Activated T-cell treated with anti-CD3 and anti-CD28 coated beads, Interleukin-2, amount 50 U/mL, for 4 hours (primary cell): ENCODE data around the gene RBM12. TPM values are rescaled to one million over a fixed set of nuclear protein-coding genes. Genes with fewer than 3 reads are reported as not detected.

Experiments
- ATAC-seq, 2 donors: fragments of 200-7000 bp; cut with Tn5 transposase; one replicate each; pipeline ENCODE4 v1.10.0; 2021
- DNase-seq: peaks from one replicate; pipeline ENCODE4 v3.0.0-alpha.2; 2020
- H3K27me3 Mint-ChIP-seq: one replicate; pipeline ENCODE4 v1.8.0; 2021; ENCODE audit warnings: low read depth, mixed read lengths
- H3K36me3 Mint-ChIP-seq: one replicate; pipeline ENCODE4 v1.8.0; 2022; ENCODE audit warnings: mixed read lengths; ENCODE audit not compliant: insufficient read depth
- H3K4me1 Mint-ChIP-seq: one replicate; pipeline ENCODE4 v1.8.0; 2021; ENCODE audit warnings: low read depth, mixed read lengths
- H3K4me3 Mint-ChIP-seq: one replicate; pipeline ENCODE4 v1.8.0; 2021; ENCODE audit warnings: mild to moderate bottlenecking, moderate library complexity, mixed read lengths
- H3K9me3 Mint-ChIP-seq: one replicate; pipeline ENCODE4 v1.8.0; 2021; ENCODE audit warnings: mixed read lengths
- total RNA-seq, 3 donors: library from RNA; stranded (reverse); gene quantifications; one replicate each; pipeline ENCODE4 v1.2.1, GENCODE V29; 2021

The RBM12 gene
- total RNA-seq, 3 donors from 2014 or later = 135 to 137 (median 136) TPM

GRCh38 chr20:35630636-35631035, 34.1 kb downstream of the RBM12 start:
- DNase-seq (no peak), ATAC-seq (no peak)
- Mint-ChIP-seq H3K27me3 (no peaks in the 10 kb centered on the region), H3K4me1 (peaks cover 5% of the 10 kb centered on the region), H3K9me3 (no peaks in the 10 kb centered on the region), H3K36me3 (peaks cover 31% of the 10 kb centered on the region), H3K4me3 (no peak overlapping the region)

DNA sequence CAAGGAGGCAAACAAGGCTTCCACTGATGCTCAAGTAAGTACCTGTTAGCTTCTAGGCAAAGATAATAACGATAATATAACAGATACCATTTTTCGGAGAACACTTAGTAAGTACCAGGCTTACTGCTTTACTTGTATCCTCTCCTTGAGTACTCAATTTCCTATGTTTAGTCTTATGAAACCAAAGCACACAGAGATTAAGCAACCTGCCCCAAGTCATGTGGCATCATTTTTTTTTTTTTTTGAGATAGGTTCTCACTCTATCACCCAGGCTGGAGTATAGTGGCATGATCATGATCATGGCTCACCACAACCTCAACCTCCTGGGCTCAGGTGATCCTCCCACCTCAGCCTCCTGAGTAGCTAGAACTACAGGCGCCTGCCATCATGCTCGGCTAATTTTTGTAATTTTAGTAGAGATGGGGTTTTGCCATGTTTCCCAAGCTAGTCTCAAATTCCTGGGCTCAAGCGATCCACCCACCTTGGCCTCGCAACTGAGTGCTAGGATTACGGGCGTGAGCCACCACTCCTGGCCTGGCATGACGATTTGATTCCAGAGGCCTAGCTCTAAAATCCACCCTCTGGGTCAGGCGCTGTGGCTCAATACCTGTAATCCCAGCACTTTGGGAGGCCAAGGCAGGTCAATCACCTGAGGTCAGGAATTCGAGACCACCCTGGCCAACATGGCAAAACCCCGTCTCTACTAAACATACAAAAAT, 35.1 kb downstream of the RBM12 start:
- Mint-ChIP-seq H3K36me3 (peaks cover 33% of the 10 kb centered on the region), H3K4me1 (no peaks in the 10 kb centered on the region), H3K27me3 (no peaks in the 10 kb centered on the region), H3K4me3 (no peak overlapping the region), H3K9me3 (no peaks in the 10 kb centered on the region)
- no peak for ATAC-seq
- no peak for DNase-seq

DNA sequence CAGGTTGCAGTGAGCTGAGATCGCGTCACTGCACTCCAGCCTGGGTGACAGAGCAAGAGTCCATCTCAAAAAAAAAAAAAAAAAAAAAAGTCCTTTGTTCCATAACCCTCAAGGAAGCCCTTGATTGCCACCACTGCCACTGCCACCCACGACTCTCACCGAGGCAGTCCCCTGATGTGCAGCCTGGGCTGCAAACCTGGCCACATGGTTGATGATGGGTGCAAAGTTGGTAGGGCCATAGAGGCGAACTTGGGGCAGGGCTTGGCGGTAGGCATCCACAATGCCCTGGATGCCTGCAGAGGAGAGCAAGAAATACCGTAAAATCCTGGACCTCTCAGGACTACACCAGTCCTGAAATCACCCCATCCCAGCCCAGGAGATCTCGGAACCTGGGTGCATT, 37.6 kb downstream of the RBM12 start:
- no peaks in the 10 kb centered on the region for H3K9me3 Mint-ChIP-seq
- ATAC-seq (no peak), DNase-seq (no peak)
- H3K4me1 Mint-ChIP-seq = no peaks in the 10 kb centered on the region
- no peak overlapping the region for H3K4me3 Mint-ChIP-seq
- peaks cover 29% of the 10 kb centered on the region for H3K36me3 Mint-ChIP-seq
- H3K27me3 Mint-ChIP-seq = no peaks in the 10 kb centered on the region

GRCh38 chr20:35626386-35627001, 38.2 kb downstream of the RBM12 start:
- DNase-seq (no peak), ATAC-seq (no peak)
- no peak overlapping the region for H3K4me3 Mint-ChIP-seq
- no peaks in the 10 kb centered on the region for H3K9me3 Mint-ChIP-seq
- no peaks in the 10 kb centered on the region for H3K4me1 Mint-ChIP-seq
- H3K27me3 Mint-ChIP-seq = no peaks in the 10 kb centered on the region
- H3K36me3 Mint-ChIP-seq = peaks cover 31% of the 10 kb centered on the region

DNA sequence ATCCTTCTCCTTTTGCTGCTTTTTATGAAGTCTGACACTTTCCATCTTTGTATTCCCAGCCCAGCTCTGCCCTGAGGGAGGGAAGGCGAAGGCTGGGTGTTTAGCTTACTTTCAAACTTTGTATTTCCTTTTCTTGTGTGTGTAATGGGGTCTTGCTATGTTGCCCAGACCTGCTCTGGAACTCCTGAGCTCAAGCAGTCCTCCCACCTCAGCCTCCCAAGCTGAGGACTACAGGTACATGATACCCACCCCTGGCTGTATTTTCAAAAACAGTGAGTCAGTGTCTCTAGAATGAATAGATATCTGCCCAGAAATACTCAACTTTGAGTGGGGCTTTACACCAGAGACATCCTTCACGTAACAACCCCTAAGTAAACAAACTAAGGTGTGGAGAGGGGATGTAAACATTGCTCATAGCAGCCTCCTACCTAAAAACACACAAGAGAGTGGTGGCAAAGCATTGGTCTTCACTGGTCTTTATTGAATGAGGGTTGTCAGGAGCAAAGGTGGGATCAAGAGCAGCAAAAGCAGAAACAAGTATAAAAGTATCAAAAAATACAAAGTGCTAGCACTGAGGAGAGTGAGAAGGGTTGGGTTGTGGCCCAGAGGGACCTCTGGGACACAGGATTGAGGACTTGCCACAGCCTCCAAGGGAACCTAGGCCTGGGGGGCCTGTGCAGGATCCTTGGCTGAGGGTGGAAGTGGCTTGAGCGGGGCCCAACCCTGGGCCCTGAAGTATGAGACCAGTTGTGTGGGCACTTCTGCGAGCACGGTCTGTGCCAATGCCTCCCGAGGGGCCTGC, 38.9 kb downstream of the RBM12 start:
- no peaks in the 10 kb centered on the region for H3K4me1 Mint-ChIP-seq
- H3K36me3 Mint-ChIP-seq = peaks cover 28% of the 10 kb centered on the region
- H3K4me3 Mint-ChIP-seq = no peak overlapping the region
- DNase-seq (no peak), ATAC-seq (no peak)
- no peaks in the 10 kb centered on the region for H3K27me3 Mint-ChIP-seq
- H3K9me3 Mint-ChIP-seq = no peaks in the 10 kb centered on the region

- H3K4me1 Mint-ChIP-seq = peaks cover 33% of the 10 kb centered on the region
- H3K4me3 Mint-ChIP-seq = no peak overlapping the region
- H3K9me3 Mint-ChIP-seq = no peaks in the 10 kb centered on the region
- ATAC-seq (no peak), DNase-seq (no peak)
- peaks cover 11% of the 10 kb centered on the region for H3K36me3 Mint-ChIP-seq
- no peaks in the 10 kb centered on the region for H3K27me3 Mint-ChIP-seq
Measured at GRCh38 chr20:35621560-35621946, 43.1 kb downstream of the RBM12 start.

GRCh38 chr20:35620818-35621559, 43.7 kb downstream of the RBM12 start:
- Mint-ChIP-seq H3K4me3 (no peak overlapping the region), H3K36me3 (peaks cover 10% of the 10 kb centered on the region), H3K4me1 (peaks cover 36% of the 10 kb centered on the region), H3K27me3 (no peaks in the 10 kb centered on the region), H3K9me3 (no peaks in the 10 kb centered on the region)
- DNase-seq (no peak), ATAC-seq (no peak)

GRCh38 chr20:35619196-35620095, 45.3 kb downstream of the RBM12 start:
- Mint-ChIP-seq H3K4me1 (peaks cover 43% of the 10 kb centered on the region), H3K36me3 (peaks cover 3% of the 10 kb centered on the region), H3K9me3 (no peaks in the 10 kb centered on the region), H3K27me3 (no peaks in the 10 kb centered on the region), H3K4me3 (peak overlapping the region; percentile 83)
- DNase-seq (peak; percentile 69), ATAC-seq (peak; percentile 58 to 65)

GRCh38 chr20:35618263-35619131, 46.2 kb downstream of the RBM12 start:
- H3K9me3 Mint-ChIP-seq = no peaks in the 10 kb centered on the region
- no peaks in the 10 kb centered on the region for H3K27me3 Mint-ChIP-seq
- H3K4me3 Mint-ChIP-seq = peak overlapping the region; percentile 83
- peaks cover 3% of the 10 kb centered on the region for H3K36me3 Mint-ChIP-seq
- DNase-seq = no peak
- no peak for ATAC-seq
- peaks cover 46% of the 10 kb centered on the region for H3K4me1 Mint-ChIP-seq

GRCh38 chr20:35617397-35618262, 47.1 kb downstream of the RBM12 start:
- H3K27me3 Mint-ChIP-seq = no peaks in the 10 kb centered on the region
- DNase-seq = peak; percentile 19

DNA sequence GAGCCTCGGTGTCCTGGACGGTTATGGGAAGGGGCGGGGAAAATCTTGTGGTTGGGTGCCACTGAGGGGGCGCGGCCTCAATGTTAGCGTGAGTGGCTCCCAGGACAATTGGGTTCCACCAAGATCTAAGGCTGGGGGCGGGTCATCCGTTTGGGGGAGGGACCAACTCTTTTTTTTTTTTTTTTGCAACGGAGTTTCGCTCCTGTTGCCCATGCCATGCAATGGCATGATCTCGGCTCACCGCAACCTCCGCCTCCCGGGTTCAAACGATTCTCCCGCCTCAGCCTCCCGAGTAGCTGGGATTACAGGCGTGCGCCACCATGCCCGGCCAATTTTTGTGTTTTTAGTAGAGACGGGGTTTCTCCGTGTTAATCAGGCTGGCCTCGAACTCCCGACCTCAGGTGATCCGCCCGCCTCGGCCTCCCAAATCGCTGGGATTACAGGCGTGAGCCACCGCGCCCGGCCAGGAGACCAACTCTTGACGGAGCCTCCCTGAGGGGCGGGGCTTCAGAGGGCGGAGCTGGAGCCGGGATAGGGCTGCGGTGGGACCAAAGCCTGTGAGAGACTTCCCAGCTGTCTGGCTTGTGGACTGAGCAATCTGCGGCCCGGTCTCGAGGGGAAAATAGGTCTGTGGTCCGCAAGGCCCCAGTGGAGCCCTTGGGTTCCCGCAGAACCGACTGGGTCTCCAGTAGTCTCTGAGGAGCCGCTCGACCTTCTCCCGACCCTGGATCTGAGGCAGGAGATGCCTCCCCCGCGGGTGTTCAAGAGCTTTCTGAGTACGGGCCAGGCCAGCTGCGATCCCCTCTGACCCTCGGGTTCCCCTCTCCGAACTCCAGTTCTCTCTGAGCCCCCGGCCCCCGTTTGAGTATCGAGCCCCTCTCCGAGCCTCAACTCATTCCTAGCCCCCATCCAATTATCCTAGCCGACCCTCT, 48.0 kb downstream of the RBM12 start:
- peaks cover 46% of the 10 kb centered on the region for H3K4me1 Mint-ChIP-seq
- DNase-seq (peak; percentile 31), ATAC-seq (no peak)
- H3K9me3 Mint-ChIP-seq = no peaks in the 10 kb centered on the region
- peaks cover 3% of the 10 kb centered on the region for H3K36me3 Mint-ChIP-seq
- peak overlapping the region; percentile 83 for H3K4me3 Mint-ChIP-seq
- no peaks in the 10 kb centered on the region for H3K27me3 Mint-ChIP-seq

More at GRCh38 chr20:35617397-35618262, 47.1 kb downstream of the RBM12 start:
- Mint-ChIP-seq H3K36me3 (peaks cover 3% of the 10 kb centered on the region), H3K9me3 (no peaks in the 10 kb centered on the region), H3K4me3 (peak overlapping the region; percentile 83), H3K4me1 (peaks cover 46% of the 10 kb centered on the region)
- no peak for ATAC-seq
